ENCODE data around the gene TMCC3. TPM values are rescaled to one million over a fixed set of nuclear protein-coding genes. Genes with fewer than 3 reads are reported as not detected.

TMCC3 gene
- total RNA-seq, 2 donors from 2014 or later = 0.77 to 1.6 TPM

DNA sequence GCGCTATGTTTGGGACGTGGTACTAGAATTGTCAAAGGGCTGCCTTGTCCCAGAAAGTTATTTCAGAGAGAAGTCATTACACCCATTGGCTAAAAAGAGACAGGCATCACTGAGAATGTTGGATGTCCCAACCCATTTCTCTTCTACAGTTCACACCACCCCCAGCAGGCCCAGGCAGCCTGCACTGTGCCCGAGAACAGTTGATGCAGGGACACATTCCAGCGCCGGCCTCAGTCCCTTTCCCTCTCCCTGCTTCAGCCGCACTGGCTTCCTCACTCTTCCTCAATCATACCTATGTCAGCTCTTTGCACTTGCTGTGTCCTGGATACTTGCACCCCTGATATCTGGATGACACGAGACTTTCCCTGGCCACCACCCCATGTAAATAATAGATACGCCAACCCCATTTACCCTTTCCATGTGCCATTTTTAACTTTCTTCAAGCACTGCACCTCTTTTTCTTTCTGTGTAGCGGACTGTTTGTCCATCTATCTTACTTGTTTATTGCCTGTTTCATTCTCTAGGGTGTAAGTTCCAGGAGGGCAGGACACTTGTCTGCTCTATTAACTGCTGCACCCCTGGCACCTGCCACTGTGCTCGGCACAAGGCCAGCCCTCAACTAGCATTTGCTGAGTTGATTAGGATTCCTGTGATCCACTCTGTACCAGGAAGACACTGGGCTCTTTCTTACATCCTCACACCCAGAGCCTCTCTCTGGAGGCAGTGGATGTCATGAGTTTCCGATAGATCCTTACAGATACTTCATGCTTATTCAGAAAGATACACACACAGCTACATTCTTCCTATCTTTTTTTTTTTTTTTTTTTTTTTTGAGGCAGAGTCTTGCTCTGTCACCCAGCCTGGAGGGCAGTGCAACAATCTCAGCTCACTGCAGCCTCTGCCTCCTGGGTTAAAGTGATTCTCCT is 114.1 kb downstream of the TMCC3 start:
- peaks cover 5% of the 10 kb centered on the region for H3K4me1 Mint-ChIP-seq (ENCODE audit: low read depth)
- peaks cover 10% of the 10 kb centered on the region for H3K27me3 Mint-ChIP-seq (ENCODE audit: low read depth)
- H3K4me3 Mint-ChIP-seq = no peak overlapping the region
- no peak for DNase-seq
- H3K27ac Mint-ChIP-seq = no peak overlapping the region
- no peaks in the 10 kb centered on the region for H3K9me3 Mint-ChIP-seq
- no peaks in the 10 kb centered on the region for H3K36me3 Mint-ChIP-seq (ENCODE audit: insufficient read depth in 2 of 2)
- ATAC-seq (replicated peaks in 1 of 2) = no peak

- H3K9me3 Mint-ChIP-seq = no peaks in the 10 kb centered on the region
- no peaks in the 10 kb centered on the region for H3K36me3 Mint-ChIP-seq (ENCODE audit: insufficient read depth in 2 of 2)
- DNase-seq = no peak
- peaks cover 10% of the 10 kb centered on the region for H3K27me3 Mint-ChIP-seq (ENCODE audit: low read depth)
- H3K4me1 Mint-ChIP-seq (ENCODE audit: low read depth) = peaks cover 5% of the 10 kb centered on the region
- no peak for ATAC-seq (replicated peaks in 1 of 2)
- H3K27ac Mint-ChIP-seq = no peak overlapping the region
- no peak overlapping the region for H3K4me3 Mint-ChIP-seq
Observed at GRCh38 chr12:94535510-94535921, 114.8 kb downstream of the TMCC3 start.

DNA sequence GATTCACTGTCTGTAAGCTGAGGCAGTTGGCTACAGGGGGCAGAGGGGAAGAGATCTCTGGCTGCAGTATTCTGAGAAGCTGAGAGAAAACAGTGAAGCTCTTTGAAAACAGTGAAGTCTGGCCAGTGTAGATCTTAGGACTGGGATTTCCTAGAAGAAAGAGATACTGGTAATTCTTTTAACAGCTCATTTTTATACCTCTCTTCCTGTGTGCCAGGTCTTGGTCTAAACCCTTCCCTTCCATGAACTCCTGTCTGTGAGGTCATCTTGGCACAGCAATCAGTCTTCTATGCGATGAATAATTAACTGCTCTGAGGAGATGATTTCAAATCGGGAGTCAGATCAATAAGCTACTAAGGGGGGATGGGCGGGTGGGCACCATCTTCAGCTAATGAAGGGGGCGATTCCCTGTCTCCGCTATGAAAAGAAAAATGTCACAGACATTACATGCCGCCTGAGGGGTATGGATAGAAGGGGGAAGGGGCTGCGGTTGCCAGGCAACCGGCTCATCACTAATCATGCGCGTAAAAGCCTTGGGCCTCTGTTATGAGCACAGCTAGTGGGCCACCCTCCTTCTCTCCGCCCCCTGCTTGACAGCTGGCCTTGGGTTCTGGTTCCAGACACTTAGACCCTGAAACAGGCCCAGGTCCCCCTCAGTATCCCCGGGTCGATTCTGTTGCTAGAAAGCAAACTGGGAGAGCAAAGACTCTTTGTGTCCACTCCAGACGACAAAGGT is 115.4 kb downstream of the TMCC3 start:
- no peaks in the 10 kb centered on the region for H3K9me3 Mint-ChIP-seq
- no peaks in the 10 kb centered on the region for H3K36me3 Mint-ChIP-seq (ENCODE audit: insufficient read depth in 2 of 2)
- no peak overlapping the region for H3K27ac Mint-ChIP-seq
- H3K4me1 Mint-ChIP-seq (ENCODE audit: low read depth) = peaks cover 5% of the 10 kb centered on the region
- no peak overlapping the region for H3K4me3 Mint-ChIP-seq
- H3K27me3 Mint-ChIP-seq (ENCODE audit: low read depth) = peaks cover 16% of the 10 kb centered on the region
- DNase-seq (no peak), ATAC-seq (replicated peaks in 1 of 2) (no peak)

- H3K4me3 Mint-ChIP-seq = no peak overlapping the region
- H3K27ac Mint-ChIP-seq = no peak overlapping the region
- H3K9me3 Mint-ChIP-seq = no peaks in the 10 kb centered on the region
- H3K4me1 Mint-ChIP-seq (ENCODE audit: low read depth) = peaks cover 5% of the 10 kb centered on the region
- ATAC-seq (replicated peaks in 1 of 2) = no peak
- no peak for DNase-seq
- peaks cover 22% of the 10 kb centered on the region for H3K27me3 Mint-ChIP-seq (ENCODE audit: low read depth)
- H3K36me3 Mint-ChIP-seq (ENCODE audit: insufficient read depth in 2 of 2) = no peaks in the 10 kb centered on the region
Observed at GRCh38 chr12:94534278-94534677, 116.1 kb downstream of the TMCC3 start.

- Mint-ChIP-seq H3K27ac (no peak overlapping the region), H3K36me3 (ENCODE audit: insufficient read depth in 2 of 2) (no peaks in the 10 kb centered on the region), H3K9me3 (no peaks in the 10 kb centered on the region), H3K27me3 (ENCODE audit: low read depth) (peaks cover 27% of the 10 kb centered on the region), H3K4me1 (ENCODE audit: low read depth) (peaks cover 5% of the 10 kb centered on the region), H3K4me3 (no peak overlapping the region)
- ATAC-seq (replicated peaks in 1 of 2) = peak; percentile 88 to 91
- peak; percentile 76 to 80 for DNase-seq
Observed at GRCh38 chr12:94532490-94533422, 117.6 kb downstream of the TMCC3 start.

DNA sequence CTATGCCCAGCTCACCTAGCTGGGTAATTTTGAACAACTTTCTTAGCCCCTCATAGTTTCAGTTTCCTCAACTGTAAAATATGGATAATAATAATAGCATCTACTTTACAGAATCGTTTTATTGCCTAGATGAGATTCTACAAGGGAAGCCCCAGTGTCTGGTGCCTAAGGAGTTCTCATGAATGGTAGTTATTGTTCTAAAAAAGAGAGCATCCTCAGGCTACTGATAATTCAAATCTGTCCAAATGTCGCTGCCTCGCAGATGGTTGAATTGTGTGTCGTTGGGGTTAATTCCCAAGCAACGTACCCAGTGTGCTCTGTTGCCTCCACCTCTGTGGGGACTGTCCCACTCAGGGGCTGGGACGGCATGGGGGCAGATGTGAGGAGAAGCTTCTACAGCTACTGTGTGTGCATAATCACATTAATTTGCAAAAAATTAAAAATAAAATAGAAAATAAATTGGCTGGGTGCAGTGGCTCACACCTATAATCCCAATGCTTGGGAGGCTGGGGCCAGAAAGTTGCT is 119.1 kb downstream of the TMCC3 start:
- ATAC-seq (replicated peaks in 1 of 2) (no peak), DNase-seq (no peak)
- no peak overlapping the region for H3K4me3 Mint-ChIP-seq
- H3K9me3 Mint-ChIP-seq = no peaks in the 10 kb centered on the region
- peaks cover 5% of the 10 kb centered on the region for H3K4me1 Mint-ChIP-seq (ENCODE audit: low read depth)
- H3K27me3 Mint-ChIP-seq (ENCODE audit: low read depth) = peaks cover 27% of the 10 kb centered on the region
- H3K36me3 Mint-ChIP-seq (ENCODE audit: insufficient read depth in 2 of 2) = no peaks in the 10 kb centered on the region
- no peak overlapping the region for H3K27ac Mint-ChIP-seq

GRCh38 chr12:94525951-94526350 is 124.4 kb downstream of the TMCC3 start:
- no peak for DNase-seq
- H3K4me3 Mint-ChIP-seq = no peak overlapping the region
- no peak overlapping the region for H3K27ac Mint-ChIP-seq
- no peaks in the 10 kb centered on the region for H3K36me3 Mint-ChIP-seq (ENCODE audit: insufficient read depth in 2 of 2)
- H3K9me3 Mint-ChIP-seq = no peaks in the 10 kb centered on the region
- ATAC-seq (replicated peaks in 1 of 2) = peak in 1 of 2 donors; percentile 17
- peaks cover 17% of the 10 kb centered on the region for H3K27me3 Mint-ChIP-seq (ENCODE audit: low read depth)
- no peaks in the 10 kb centered on the region for H3K4me1 Mint-ChIP-seq (ENCODE audit: low read depth)

Other genes starting within 250 kb of the TMCC3 start
- gene CEP83, start 190.7 kb downstream of the TMCC3 start, total RNA-seq = 10 to 100 TPM; 23.3 to 26.3 TPM